ENCODE results near the gene TWIST2.

The TWIST2 gene

GRCh38 chr2:238913931-238914647 is 66.2 kb downstream of the TWIST2 start:
- no peak overlapping the region for H3K27ac Mint-ChIP-seq
- H3K36me3 Mint-ChIP-seq = no peaks in the 10 kb centered on the region
- no peak overlapping the region for H3K4me3 Mint-ChIP-seq
- H3K9me3 Mint-ChIP-seq (ENCODE audit: low read depth) = no peaks in the 10 kb centered on the region
- H3K4me1 Mint-ChIP-seq (ENCODE audit: low read depth) = no peaks in the 10 kb centered on the region
- no peaks in the 10 kb centered on the region for H3K27me3 Mint-ChIP-seq

- Mint-ChIP-seq H3K9me3 (ENCODE audit: low read depth) (no peaks in the 10 kb centered on the region), H3K27me3 (no peaks in the 10 kb centered on the region), H3K36me3 (no peaks in the 10 kb centered on the region), H3K4me1 (ENCODE audit: low read depth) (no peaks in the 10 kb centered on the region), H3K4me3 (no peak overlapping the region), H3K27ac (no peak overlapping the region)
These were observed 66.7 kb downstream of the TWIST2 start for GRCh38 chr2:238914648-238915015.

DNA sequence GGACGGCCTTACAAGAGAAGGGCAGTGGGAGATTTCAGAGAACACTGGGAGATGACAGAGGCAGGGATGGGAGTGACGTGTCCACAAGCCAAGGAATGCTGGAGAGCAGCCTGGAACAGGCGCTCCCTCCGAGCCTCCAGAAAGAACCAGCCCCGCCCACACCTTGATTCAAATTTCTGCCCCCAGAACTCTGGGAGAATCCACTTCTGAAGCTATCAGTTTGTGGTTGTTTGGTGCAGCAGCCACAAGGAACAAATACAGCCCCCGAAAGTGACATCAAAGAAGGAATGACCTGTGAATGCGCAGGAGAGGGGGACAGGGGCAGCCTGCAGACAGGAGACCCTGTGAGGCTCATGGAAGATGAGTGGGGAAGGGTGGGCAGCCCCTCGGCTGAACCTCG is 67.3 kb downstream of the TWIST2 start:
- Mint-ChIP-seq H3K4me1 (ENCODE audit: low read depth) (no peaks in the 10 kb centered on the region), H3K27ac (no peak overlapping the region), H3K27me3 (no peaks in the 10 kb centered on the region), H3K9me3 (ENCODE audit: low read depth) (no peaks in the 10 kb centered on the region), H3K4me3 (no peak overlapping the region), H3K36me3 (no peaks in the 10 kb centered on the region)

DNA sequence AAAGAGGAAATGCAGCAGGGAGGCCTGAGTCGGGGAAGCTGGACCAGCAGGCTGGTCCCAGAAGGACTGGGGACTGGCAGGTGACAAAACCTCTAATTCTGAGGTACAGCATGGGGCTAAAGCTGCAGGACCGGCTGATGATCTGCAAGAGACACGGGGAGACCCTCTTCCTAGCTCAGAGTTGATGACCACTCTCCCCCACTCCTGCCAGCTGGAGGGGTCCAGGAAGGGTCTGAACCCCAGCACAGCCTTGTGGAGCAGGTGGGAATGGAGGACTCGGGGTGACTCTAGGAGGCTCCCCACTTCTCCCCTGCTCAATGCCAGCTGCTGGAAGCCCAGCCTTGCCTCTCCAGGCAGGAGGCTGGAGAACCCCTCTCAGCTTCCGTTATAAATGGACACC is 67.7 kb downstream of the TWIST2 start:
- Mint-ChIP-seq H3K4me3 (no peak overlapping the region), H3K4me1 (ENCODE audit: low read depth) (no peaks in the 10 kb centered on the region)

DNA sequence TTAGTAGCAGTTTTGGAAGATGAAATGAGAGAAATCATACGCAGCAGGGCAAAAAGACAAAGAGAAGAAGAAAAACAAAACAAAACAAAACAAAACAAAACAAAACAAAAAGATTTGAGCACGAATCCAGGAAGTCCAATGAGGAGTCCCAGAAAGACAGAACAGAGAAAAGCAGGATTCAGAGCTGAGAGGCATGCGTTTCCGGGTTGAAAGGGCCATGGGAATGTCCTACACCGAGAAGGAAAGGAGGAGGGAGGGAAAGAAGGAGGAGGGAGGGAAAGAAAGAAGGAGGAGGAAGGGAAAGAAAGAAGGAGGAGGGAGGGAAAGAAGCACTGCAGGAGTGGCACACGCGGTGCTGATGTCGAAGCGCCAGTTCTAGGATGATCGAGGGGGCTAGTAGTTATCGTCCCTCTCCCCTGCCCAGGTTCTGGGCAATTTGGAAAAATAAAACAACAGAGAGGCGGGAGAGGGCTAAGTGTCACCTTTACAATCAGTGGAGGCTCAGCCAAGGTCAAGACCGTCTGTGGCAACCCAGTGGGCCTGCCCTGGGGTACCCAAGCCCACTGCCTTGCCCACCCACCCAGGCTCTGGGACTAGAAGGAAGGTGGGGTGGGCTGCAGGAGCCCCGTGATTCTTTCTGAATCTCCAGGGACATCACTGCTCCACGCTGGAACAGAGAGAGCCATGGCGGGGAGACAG is 68.4 kb downstream of the TWIST2 start:
- Mint-ChIP-seq H3K27me3 (no peaks in the 10 kb centered on the region), H3K4me1 (ENCODE audit: low read depth) (no peaks in the 10 kb centered on the region), H3K9me3 (ENCODE audit: low read depth) (no peaks in the 10 kb centered on the region), H3K4me3 (no peak overlapping the region), H3K27ac (no peak overlapping the region), H3K36me3 (no peaks in the 10 kb centered on the region)

More for the DNA sequence above, 67.7 kb downstream of the TWIST2 start:
- Mint-ChIP-seq H3K9me3 (ENCODE audit: low read depth) (no peaks in the 10 kb centered on the region), H3K27me3 (no peaks in the 10 kb centered on the region), H3K27ac (no peak overlapping the region), H3K36me3 (no peaks in the 10 kb centered on the region)

DNA sequence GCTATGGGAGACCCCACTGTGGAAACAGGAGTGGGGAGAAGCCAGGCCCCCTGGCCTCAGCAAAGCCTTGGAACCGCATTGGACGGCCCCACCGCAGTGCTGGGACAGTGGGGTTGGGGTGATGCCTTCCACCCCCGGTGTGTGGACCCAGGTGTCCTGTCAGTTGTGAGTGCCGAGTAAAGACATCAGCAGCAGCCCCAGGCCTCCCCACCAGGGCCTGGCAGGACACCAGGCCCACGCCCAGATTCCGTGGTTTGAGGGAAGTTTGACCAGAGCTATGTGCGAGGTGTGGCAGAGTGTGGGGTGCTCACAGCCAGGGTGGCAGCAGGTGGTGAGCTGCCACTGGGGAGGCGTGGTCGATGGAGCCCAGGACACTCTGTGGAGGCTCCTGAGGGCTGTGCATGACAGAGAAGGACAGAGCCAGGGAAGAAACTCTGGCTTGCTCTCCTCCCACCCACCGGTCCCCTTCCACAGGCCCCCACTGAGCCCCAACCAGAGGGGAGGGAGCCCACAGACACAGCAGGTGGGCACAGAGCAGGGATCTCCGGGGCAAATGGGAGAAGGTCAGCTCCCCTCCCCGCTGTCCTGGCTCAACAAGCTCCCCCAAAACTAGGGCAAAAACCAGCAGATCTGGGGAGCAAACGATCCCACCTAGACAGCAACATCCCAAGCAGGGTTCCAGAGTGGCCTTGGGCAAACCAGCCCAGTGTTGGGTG is 69.1 kb downstream of the TWIST2 start:
- Mint-ChIP-seq H3K9me3 (ENCODE audit: low read depth) (no peaks in the 10 kb centered on the region), H3K27me3 (no peaks in the 10 kb centered on the region), H3K4me1 (ENCODE audit: low read depth) (no peaks in the 10 kb centered on the region), H3K27ac (no peak overlapping the region), H3K4me3 (no peak overlapping the region), H3K36me3 (no peaks in the 10 kb centered on the region)

DNA sequence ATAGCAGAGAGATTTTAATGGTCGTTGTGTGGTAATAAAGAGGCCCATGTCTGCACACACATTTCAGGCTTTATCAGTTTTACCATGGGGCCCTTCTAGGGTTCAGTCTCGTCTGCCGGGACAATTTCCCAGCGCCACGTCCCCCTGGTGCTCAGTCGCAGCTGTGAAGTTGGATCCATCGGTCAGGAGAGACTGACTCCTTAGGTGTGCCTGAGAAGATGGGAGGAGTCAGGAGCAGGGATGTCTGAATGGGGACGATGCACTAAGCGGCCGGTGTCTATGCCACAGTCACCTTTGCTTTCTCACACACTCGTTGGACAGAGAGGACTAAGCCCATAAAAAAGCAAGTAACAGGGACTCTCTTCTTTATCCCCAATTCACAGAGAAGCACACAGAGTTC is 71.4 kb downstream of the TWIST2 start:
- no peaks in the 10 kb centered on the region for H3K4me1 Mint-ChIP-seq (ENCODE audit: low read depth)
- no peak overlapping the region for H3K4me3 Mint-ChIP-seq
- H3K27me3 Mint-ChIP-seq = no peaks in the 10 kb centered on the region
- no peaks in the 10 kb centered on the region for H3K36me3 Mint-ChIP-seq
- no peaks in the 10 kb centered on the region for H3K9me3 Mint-ChIP-seq (ENCODE audit: low read depth)
- no peak overlapping the region for H3K27ac Mint-ChIP-seq

DNA sequence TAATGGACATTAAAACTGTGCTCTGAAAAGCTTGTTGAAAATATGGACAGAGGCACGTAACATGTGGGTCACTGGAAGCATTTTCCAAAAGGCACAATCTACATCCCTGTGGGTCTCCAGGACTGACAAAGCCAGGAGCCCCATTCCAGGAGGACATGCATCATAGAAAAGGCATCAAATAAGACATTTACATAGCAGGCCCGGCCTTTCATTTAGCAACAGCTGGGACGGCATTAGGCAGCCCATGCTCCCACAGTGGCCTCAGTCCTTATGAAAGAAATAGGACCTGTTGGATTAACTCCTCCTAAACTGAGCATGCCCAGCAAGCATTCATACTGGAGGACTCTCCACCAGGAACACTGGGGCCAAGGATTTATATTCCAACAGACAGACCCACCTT is 72.2 kb downstream of the TWIST2 start:
- H3K27ac Mint-ChIP-seq = no peak overlapping the region
- no peaks in the 10 kb centered on the region for H3K4me1 Mint-ChIP-seq (ENCODE audit: low read depth)
- H3K9me3 Mint-ChIP-seq (ENCODE audit: low read depth) = no peaks in the 10 kb centered on the region
- no peaks in the 10 kb centered on the region for H3K27me3 Mint-ChIP-seq
- no peaks in the 10 kb centered on the region for H3K36me3 Mint-ChIP-seq
- H3K4me3 Mint-ChIP-seq = no peak overlapping the region

DNA sequence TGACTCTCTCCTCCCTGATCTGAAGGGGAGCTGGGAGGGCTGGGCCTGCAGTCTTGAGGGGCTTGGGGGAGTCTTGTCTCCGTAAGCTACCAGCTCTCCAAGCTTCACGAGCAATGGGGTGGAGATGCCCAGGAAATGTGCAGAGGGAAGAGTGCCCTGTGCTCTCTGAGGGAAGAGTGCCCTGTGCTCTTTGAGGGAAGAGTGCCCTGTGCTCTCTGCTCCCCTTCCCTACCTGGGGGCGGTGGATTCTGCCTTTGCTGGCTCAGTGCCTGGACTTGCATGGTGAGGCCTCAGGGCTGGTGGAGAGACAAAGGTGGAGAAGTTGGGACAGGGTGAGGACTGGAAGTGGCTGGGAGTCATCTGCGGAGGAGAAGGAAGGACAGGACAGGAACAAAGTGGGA is 72.7 kb downstream of the TWIST2 start:
- H3K9me3 Mint-ChIP-seq (ENCODE audit: low read depth) = no peaks in the 10 kb centered on the region
- no peak overlapping the region for H3K27ac Mint-ChIP-seq
- H3K36me3 Mint-ChIP-seq = no peaks in the 10 kb centered on the region
- H3K4me3 Mint-ChIP-seq = no peak overlapping the region
- H3K4me1 Mint-ChIP-seq (ENCODE audit: low read depth) = no peaks in the 10 kb centered on the region
- no peaks in the 10 kb centered on the region for H3K27me3 Mint-ChIP-seq

- no peaks in the 10 kb centered on the region for H3K9me3 Mint-ChIP-seq (ENCODE audit: low read depth)
- no peak overlapping the region for H3K4me3 Mint-ChIP-seq
- H3K36me3 Mint-ChIP-seq = no peaks in the 10 kb centered on the region
- H3K27me3 Mint-ChIP-seq = peaks cover under 1% of the 10 kb centered on the region
- H3K27ac Mint-ChIP-seq = no peak overlapping the region
- no peaks in the 10 kb centered on the region for H3K4me1 Mint-ChIP-seq (ENCODE audit: low read depth)
These were observed 73.4 kb downstream of the TWIST2 start for GRCh38 chr2:238921259-238921658.

GRCh38 chr2:238921681-238922319 is 73.9 kb downstream of the TWIST2 start:
- H3K9me3 Mint-ChIP-seq (ENCODE audit: low read depth) = no peaks in the 10 kb centered on the region
- H3K27me3 Mint-ChIP-seq = peaks cover 2% of the 10 kb centered on the region
- no peaks in the 10 kb centered on the region for H3K4me1 Mint-ChIP-seq (ENCODE audit: low read depth)
- H3K36me3 Mint-ChIP-seq = no peaks in the 10 kb centered on the region
- H3K4me3 Mint-ChIP-seq = no peak overlapping the region
- H3K27ac Mint-ChIP-seq = no peak overlapping the region

GRCh38 chr2:238922435-238922834 is 74.5 kb downstream of the TWIST2 start:
- no peaks in the 10 kb centered on the region for H3K9me3 Mint-ChIP-seq (ENCODE audit: low read depth)
- no peak overlapping the region for H3K4me3 Mint-ChIP-seq
- no peaks in the 10 kb centered on the region for H3K4me1 Mint-ChIP-seq (ENCODE audit: low read depth)

GRCh38 chr2:238924032-238924431 is 76.1 kb downstream of the TWIST2 start:
- H3K4me3 Mint-ChIP-seq = no peak overlapping the region
- no peaks in the 10 kb centered on the region for H3K4me1 Mint-ChIP-seq (ENCODE audit: low read depth)
- H3K27me3 Mint-ChIP-seq = peaks cover 2% of the 10 kb centered on the region
- H3K36me3 Mint-ChIP-seq = no peaks in the 10 kb centered on the region
- no peaks in the 10 kb centered on the region for H3K9me3 Mint-ChIP-seq (ENCODE audit: low read depth)
- no peak overlapping the region for H3K27ac Mint-ChIP-seq

More at GRCh38 chr2:238922435-238922834, 74.5 kb downstream of the TWIST2 start:
- H3K36me3 Mint-ChIP-seq = no peaks in the 10 kb centered on the region
- H3K27ac Mint-ChIP-seq = no peak overlapping the region
- H3K27me3 Mint-ChIP-seq = peaks cover 2% of the 10 kb centered on the region

DNA sequence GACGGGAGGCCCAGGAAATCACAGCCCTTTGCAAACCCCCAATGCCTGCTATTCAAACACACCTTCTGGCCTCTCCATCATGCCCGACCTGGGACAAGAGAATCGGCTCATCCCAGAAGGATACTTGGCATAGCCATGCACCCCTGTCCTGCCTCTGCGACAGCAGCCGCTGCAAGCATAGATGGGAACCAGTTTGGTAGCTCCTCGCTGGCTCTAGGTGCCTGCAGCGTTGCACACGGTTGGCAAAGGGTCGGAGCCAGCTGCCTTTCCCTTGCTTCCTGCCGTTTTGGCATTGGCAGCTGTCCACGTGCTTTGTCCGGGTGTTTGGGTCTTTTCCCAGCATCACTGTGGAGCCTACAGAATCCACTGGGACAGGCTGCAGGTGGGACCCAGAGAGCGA is 76.9 kb downstream of the TWIST2 start:
- H3K27ac Mint-ChIP-seq = no peak overlapping the region
- peaks cover 2% of the 10 kb centered on the region for H3K27me3 Mint-ChIP-seq
- no peaks in the 10 kb centered on the region for H3K9me3 Mint-ChIP-seq (ENCODE audit: low read depth)
- no peaks in the 10 kb centered on the region for H3K4me1 Mint-ChIP-seq (ENCODE audit: low read depth)
- H3K36me3 Mint-ChIP-seq = no peaks in the 10 kb centered on the region
- no peak overlapping the region for H3K4me3 Mint-ChIP-seq

DNA sequence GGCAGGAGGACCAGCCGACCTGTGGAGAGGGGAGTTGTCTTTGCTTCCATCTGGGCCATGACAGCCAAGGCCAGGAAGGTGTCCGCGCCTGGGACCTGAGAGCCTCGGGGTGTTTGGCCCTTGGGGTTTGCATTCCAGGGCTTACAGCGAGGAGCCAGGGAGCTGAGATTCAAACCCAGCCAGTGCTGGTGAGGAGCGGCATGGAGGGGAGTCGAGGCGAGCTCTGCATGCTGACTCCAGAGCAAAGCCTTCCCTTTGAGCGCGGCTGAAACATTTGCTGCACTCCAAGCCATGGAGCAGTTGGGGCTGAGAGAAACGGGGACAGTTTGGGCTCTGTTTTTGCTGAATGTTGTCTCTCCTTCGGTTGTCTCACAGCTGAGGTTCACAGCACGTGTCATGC is 77.4 kb downstream of the TWIST2 start:
- peaks cover 6% of the 10 kb centered on the region for H3K27me3 Mint-ChIP-seq
- no peaks in the 10 kb centered on the region for H3K4me1 Mint-ChIP-seq (ENCODE audit: low read depth)
- no peaks in the 10 kb centered on the region for H3K36me3 Mint-ChIP-seq
- H3K9me3 Mint-ChIP-seq (ENCODE audit: low read depth) = no peaks in the 10 kb centered on the region
- H3K4me3 Mint-ChIP-seq = no peak overlapping the region
- H3K27ac Mint-ChIP-seq = no peak overlapping the region

All from activated naive CD8-positive, alpha-beta T cell (primary cell).